Parathyroid adenoma (tissue), 2 donors: ENCODE measurements around the gene POLE4.

ENCODE experiments used
- H2AFZ ChIP-seq: fragments of 300-600 bp; sonication (generic); one replicate; pipeline ENCODE4 v1.7.0; 2017; ENCODE audit warnings: antibody characterized with exemption, mild to moderate bottlenecking
- H3K27ac ChIP-seq: fragments of 300-600 bp; sonication (generic); one replicate; pipeline ENCODE4 v1.7.0; 2017
- H3K27me3 ChIP-seq: fragments of 300-600 bp; sonication (generic); one replicate; pipeline ENCODE4 v1.7.0; 2017; ENCODE audit warnings: low read length; ENCODE audit not compliant: control insufficient read depth, insufficient read depth
- H3K36me3 ChIP-seq: fragments of 300-600 bp; sonication (generic); one replicate; pipeline ENCODE4 v1.7.0; 2017; ENCODE audit warnings: low read length; ENCODE audit not compliant: control insufficient read depth, insufficient read depth
- H3K4me1 ChIP-seq: fragments of 300-600 bp; sonication (generic); one replicate; pipeline ENCODE4 v1.7.0; 2017; ENCODE audit warnings: control low read depth
- H3K4me2 ChIP-seq: fragments of 300-600 bp; sonication (generic); one replicate; pipeline ENCODE4 v1.7.0; 2017; ENCODE audit warnings: low read length
- H3K4me3 ChIP-seq: fragments of 300-600 bp; sonication (generic); one replicate; pipeline ENCODE4 v1.7.0; 2017; ENCODE audit warnings: low read depth, low read length
- H3K79me2 ChIP-seq: fragments of 300-600 bp; sonication (generic); one replicate; pipeline ENCODE4 v1.7.0; 2017; ENCODE audit warnings: control low read depth
- H3K9ac ChIP-seq: fragments of 300-600 bp; sonication (generic); one replicate; pipeline ENCODE4 v1.7.0; 2017; ENCODE audit warnings: mild to moderate bottlenecking
- H3K9me3 ChIP-seq: fragments of 300-600 bp; sonication (generic); one replicate; pipeline ENCODE4 v1.7.0; 2017; ENCODE audit warnings: low read length; ENCODE audit not compliant: control insufficient read depth
- TF ChIP-seq, protein P1 (sequence below): fragments of 300-600 bp; sonication (generic); IDR thresholded peaks from one replicate; pipeline ENCODE4 v1.7.0; 2017; ENCODE audit warnings: antibody characterized with exemption, mild to moderate bottlenecking
- donor health status: primary hyperparathyroidism.

The POLE4 gene

DNA sequence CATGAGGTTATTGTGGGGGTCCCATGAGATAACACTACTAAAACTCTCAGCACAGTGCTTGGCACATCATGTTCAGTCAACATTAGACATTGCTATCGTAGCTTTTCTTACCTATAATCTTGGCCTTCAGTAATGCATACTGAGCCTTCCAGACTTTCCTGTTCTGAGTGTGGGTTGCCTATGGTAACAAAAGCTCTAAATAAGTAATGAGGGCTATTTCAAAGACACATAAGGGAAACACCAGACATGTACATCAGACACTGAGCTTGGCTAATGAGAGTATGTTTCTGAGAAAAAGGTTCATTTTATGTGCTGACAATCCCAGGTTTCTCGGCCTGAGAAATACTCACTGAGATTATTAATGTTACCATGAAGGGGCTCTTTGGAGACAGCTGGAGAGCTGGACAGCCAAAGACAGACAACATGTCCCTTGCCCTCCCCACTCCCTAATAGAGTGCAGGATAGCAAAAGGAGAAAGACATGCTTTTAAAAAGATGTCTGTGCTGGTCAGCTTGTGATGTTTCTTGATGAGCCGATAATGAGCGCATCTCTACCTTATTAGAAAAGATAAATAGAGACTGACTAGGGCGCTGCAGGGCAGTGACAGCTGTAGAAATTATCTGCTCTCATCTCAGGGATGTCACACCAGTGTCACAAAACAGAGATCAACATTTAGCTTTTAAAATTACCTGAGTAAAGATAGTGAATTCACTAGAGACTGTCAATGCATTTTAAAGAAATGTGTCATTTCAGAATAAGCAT is 25.4 kb downstream of the POLE4 start:
- H3K9me3 ChIP-seq, result no peaks in the 10 kb centered on the region

DNA sequence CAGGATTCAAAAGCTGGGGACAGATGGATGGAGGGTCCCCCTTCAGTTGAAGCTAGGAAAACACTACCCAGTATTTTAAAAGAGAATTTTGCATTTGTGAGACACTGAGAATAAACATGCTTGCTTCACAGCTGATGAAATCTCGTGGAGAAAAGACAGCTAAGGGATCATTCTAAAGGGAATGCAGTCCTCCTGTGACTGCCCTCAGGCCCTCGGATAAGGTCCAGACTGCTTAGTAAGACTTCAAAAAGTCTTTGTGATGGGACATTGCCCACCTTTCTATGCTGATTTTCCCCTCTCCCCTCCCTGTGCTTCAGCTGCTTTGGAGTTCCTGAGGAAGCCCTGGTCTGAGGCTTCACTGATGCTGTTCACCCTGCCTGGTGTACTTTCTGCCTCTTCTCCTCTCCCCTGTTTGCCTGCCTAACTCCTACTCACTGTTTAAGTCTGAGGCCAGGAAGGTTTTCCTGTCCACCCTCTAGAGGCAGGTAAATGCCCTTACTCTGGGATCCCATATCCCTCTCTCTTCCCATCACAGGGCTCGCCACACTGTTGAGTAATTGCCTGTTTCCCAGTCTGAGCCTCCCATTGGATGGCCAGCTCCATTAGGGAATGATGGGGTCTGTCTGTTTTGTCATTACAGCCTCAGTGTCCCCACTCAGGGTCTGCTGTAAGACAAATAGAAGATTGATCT is 26.6 kb downstream of the POLE4 start:
- H3K4me1 ChIP-seq, result no peaks in the 10 kb centered on the region

More for the DNA sequence above, 25.4 kb downstream of the POLE4 start:
- TF ChIP-seq, protein P1, sequence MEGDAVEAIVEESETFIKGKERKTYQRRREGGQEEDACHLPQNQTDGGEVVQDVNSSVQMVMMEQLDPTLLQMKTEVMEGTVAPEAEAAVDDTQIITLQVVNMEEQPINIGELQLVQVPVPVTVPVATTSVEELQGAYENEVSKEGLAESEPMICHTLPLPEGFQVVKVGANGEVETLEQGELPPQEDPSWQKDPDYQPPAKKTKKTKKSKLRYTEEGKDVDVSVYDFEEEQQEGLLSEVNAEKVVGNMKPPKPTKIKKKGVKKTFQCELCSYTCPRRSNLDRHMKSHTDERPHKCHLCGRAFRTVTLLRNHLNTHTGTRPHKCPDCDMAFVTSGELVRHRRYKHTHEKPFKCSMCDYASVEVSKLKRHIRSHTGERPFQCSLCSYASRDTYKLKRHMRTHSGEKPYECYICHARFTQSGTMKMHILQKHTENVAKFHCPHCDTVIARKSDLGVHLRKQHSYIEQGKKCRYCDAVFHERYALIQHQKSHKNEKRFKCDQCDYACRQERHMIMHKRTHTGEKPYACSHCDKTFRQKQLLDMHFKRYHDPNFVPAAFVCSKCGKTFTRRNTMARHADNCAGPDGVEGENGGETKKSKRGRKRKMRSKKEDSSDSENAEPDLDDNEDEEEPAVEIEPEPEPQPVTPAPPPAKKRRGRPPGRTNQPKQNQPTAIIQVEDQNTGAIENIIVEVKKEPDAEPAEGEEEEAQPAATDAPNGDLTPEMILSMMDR, result no peak
- H2AFZ ChIP-seq, result no peak overlapping the region
- no peak overlapping the region for H3K9ac ChIP-seq
- H3K36me3 ChIP-seq, result no peaks in the 10 kb centered on the region
- H3K4me3 ChIP-seq, result no peak overlapping the region
- no peak overlapping the region for H3K27ac ChIP-seq
- no peak overlapping the region for H3K4me2 ChIP-seq
- H3K79me2 ChIP-seq, result no peaks in the 10 kb centered on the region
- no peaks in the 10 kb centered on the region for H3K4me1 ChIP-seq
- H3K27me3 ChIP-seq, result no peaks in the 10 kb centered on the region

DNA sequence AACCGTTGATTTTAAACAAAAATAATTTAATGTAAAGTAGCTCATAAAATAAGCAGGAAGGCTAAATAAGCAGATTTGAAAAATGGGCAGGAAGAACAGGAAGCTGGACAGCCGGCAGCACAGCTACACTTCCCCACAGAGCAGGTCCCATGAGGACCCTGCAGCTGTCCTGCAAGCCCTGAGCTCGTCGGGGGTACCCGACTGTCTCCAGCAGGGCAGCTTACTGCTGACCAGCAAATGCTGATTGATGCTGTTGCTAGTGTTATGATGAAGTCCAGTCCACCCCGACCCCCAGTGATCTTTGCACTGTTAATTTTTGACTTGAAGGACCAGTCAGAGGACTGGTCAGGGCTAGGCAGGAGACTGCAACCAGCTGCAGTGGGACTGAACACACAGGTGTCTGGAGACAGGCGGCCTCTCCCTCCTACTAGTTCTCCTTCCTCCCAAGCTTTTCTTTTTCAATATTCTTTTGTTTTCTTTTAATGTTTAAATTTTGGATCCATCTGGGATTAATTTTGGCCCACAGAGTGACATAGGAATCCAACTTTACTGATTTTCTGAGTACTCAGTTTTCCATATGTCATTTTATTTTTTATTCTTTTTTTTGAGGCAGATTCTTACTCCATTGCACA is 27.7 kb downstream of the POLE4 start:
- no peak overlapping the region for H3K27ac ChIP-seq
- no peaks in the 10 kb centered on the region for H3K9me3 ChIP-seq
- no peaks in the 10 kb centered on the region for H3K4me1 ChIP-seq
- TF ChIP-seq, protein P1, result no peak
- H2AFZ ChIP-seq, result no peak overlapping the region
- H3K27me3 ChIP-seq, result no peaks in the 10 kb centered on the region
- H3K4me3 ChIP-seq, result no peak overlapping the region
- H3K36me3 ChIP-seq, result no peaks in the 10 kb centered on the region
- no peak overlapping the region for H3K4me2 ChIP-seq
- no peaks in the 10 kb centered on the region for H3K79me2 ChIP-seq
- H3K9ac ChIP-seq, result no peak overlapping the region

More for the DNA sequence above, 26.6 kb downstream of the POLE4 start:
- Histone ChIP-seq H3K4me2 (no peak overlapping the region), H3K79me2 (no peaks in the 10 kb centered on the region), H3K27ac (no peak overlapping the region), H3K9ac (no peak overlapping the region), H2AFZ (no peak overlapping the region), H3K27me3 (no peaks in the 10 kb centered on the region), H3K9me3 (no peaks in the 10 kb centered on the region), H3K4me3 (no peak overlapping the region), H3K36me3 (no peaks in the 10 kb centered on the region)
- TF ChIP-seq, protein P1, result no peak

DNA sequence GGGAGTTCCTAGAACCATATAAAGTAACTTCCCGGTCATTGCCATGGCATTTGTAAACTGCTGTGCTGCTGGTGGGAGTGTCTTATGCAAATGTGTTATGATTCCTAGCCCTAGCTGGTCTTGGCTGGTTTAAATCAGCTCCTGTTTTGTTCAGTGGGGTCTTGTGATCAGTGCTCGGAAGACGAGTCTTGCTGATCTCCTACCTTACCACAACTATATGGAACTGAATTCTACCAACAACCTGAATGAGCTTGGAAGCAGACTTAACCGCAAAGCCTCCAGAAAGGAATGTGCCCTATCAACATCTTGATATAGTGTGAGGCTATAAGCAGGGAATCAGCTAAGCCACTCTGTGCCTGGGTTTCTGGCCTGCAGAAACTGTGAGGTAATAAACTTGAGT is 33.5 kb downstream of the POLE4 start:
- no peaks in the 10 kb centered on the region for H3K9me3 ChIP-seq
- no peaks in the 10 kb centered on the region for H3K79me2 ChIP-seq
- H3K27ac ChIP-seq, result no peak overlapping the region
- TF ChIP-seq, protein P1, result no peak
- no peak overlapping the region for H2AFZ ChIP-seq
- no peaks in the 10 kb centered on the region for H3K27me3 ChIP-seq
- no peak overlapping the region for H3K4me2 ChIP-seq
- no peak overlapping the region for H3K4me3 ChIP-seq
- H3K9ac ChIP-seq, result no peak overlapping the region
- H3K36me3 ChIP-seq, result no peaks in the 10 kb centered on the region
- H3K4me1 ChIP-seq, result no peaks in the 10 kb centered on the region
